ENCODE measurements around the gene F11. TPM values are rescaled to one million over a fixed set of nuclear protein-coding genes. Genes with fewer than 3 reads are reported as not detected.
A peak's percentile ranks its signal among the peaks of the same experiment; 100 is the strongest.

Gene F11
- total RNA-seq, 1 donor from 2014 or later, result not detected

- Mint-ChIP-seq H3K36me3 (ENCODE audit: unreplicated experiment) (no peaks in the 10 kb centered on the region), H3K27ac (ENCODE audit: unreplicated experiment) (no peak overlapping the region), H3K4me1 (ENCODE audit: low read depth, unreplicated experiment) (peaks cover 3% of the 10 kb centered on the region), H3K27me3 (ENCODE audit: unreplicated experiment) (peaks cover 3% of the 10 kb centered on the region), H3K4me3 (ENCODE audit: unreplicated experiment) (no peak overlapping the region), H3K9me3 (ENCODE audit: unreplicated experiment) (peaks cover 2% of the 10 kb centered on the region)
- no peak for TF ChIP-seq CTCF (IDR thresholded peaks at IDR 0.05; ENCODE audit: partially characterized antibody, unreplicated experiment)
- DNase-seq, result no peak
Measured at GRCh38 chr4:186296481-186296880, 30.5 kb downstream of the F11 start.

- H3K4me1 Mint-ChIP-seq (ENCODE audit: low read depth, unreplicated experiment), result peaks cover 3% of the 10 kb centered on the region
- peaks cover 3% of the 10 kb centered on the region for H3K27me3 Mint-ChIP-seq (ENCODE audit: unreplicated experiment)
- DNase-seq, result no peak
- H3K4me3 Mint-ChIP-seq (ENCODE audit: unreplicated experiment), result peak overlapping the region; percentile 5
- TF ChIP-seq CTCF (IDR thresholded peaks at IDR 0.05; ENCODE audit: partially characterized antibody, unreplicated experiment), result peak; percentile 80
- H3K36me3 Mint-ChIP-seq (ENCODE audit: unreplicated experiment), result no peaks in the 10 kb centered on the region
- no peak overlapping the region for H3K27ac Mint-ChIP-seq (ENCODE audit: unreplicated experiment)
- peaks cover 2% of the 10 kb centered on the region for H3K9me3 Mint-ChIP-seq (ENCODE audit: unreplicated experiment)
Measured at GRCh38 chr4:186297013-186297645, 31.1 kb downstream of the F11 start.

- Mint-ChIP-seq H3K9me3 (ENCODE audit: unreplicated experiment) (peaks cover 2% of the 10 kb centered on the region), H3K4me1 (ENCODE audit: low read depth, unreplicated experiment) (peaks cover 3% of the 10 kb centered on the region), H3K4me3 (ENCODE audit: unreplicated experiment) (peak overlapping the region; percentile 55), H3K36me3 (ENCODE audit: unreplicated experiment) (no peaks in the 10 kb centered on the region), H3K27me3 (ENCODE audit: unreplicated experiment) (peaks cover 3% of the 10 kb centered on the region), H3K27ac (ENCODE audit: unreplicated experiment) (no peak overlapping the region)
- peak; percentile 39 for DNase-seq
- no peak for TF ChIP-seq CTCF (IDR thresholded peaks at IDR 0.05; ENCODE audit: partially characterized antibody, unreplicated experiment)
Measured at GRCh38 chr4:186298031-186298647, 32.1 kb downstream of the F11 start.

GRCh38 chr4:186299291-186299690 lies 33.3 kb downstream of the F11 start:
- Mint-ChIP-seq H3K4me3 (ENCODE audit: unreplicated experiment) (no peak overlapping the region), H3K9me3 (ENCODE audit: unreplicated experiment) (peaks cover 2% of the 10 kb centered on the region), H3K27ac (ENCODE audit: unreplicated experiment) (no peak overlapping the region), H3K27me3 (ENCODE audit: unreplicated experiment) (peaks cover 3% of the 10 kb centered on the region), H3K4me1 (ENCODE audit: low read depth, unreplicated experiment) (peaks cover 3% of the 10 kb centered on the region), H3K36me3 (ENCODE audit: unreplicated experiment) (no peaks in the 10 kb centered on the region)
- DNase-seq, result no peak
- TF ChIP-seq CTCF (IDR thresholded peaks at IDR 0.05; ENCODE audit: partially characterized antibody, unreplicated experiment), result no peak

GRCh38 chr4:186300659-186301390 lies 34.8 kb downstream of the F11 start:
- DNase-seq, result no peak
- Mint-ChIP-seq H3K36me3 (ENCODE audit: unreplicated experiment) (no peaks in the 10 kb centered on the region), H3K4me3 (ENCODE audit: unreplicated experiment) (no peak overlapping the region), H3K27ac (ENCODE audit: unreplicated experiment) (no peak overlapping the region), H3K9me3 (ENCODE audit: unreplicated experiment) (peaks cover 2% of the 10 kb centered on the region), H3K27me3 (ENCODE audit: unreplicated experiment) (peaks cover 3% of the 10 kb centered on the region), H3K4me1 (ENCODE audit: low read depth, unreplicated experiment) (peaks cover 3% of the 10 kb centered on the region)
- TF ChIP-seq CTCF (IDR thresholded peaks at IDR 0.05; ENCODE audit: partially characterized antibody, unreplicated experiment), result no peak

Data from glutamatergic neuron (in vitro differentiated cells).